NOMO-1 (cell line): Measurements from ENCODE around the gene NLGN1.
A peak's percentile ranks its signal among the peaks of the same experiment; 100 is the strongest.

Source experiments
- DNase-seq, 2 experiments: peaks; one replicate each; lab custom pipeline; 2025; ENCODE audit not compliant: unreplicated experiment in 2 of 2; lab: John Stamatoyannopoulos, UW

NLGN1 gene

GRCh38 chr3:173750095-173750494, 352.6 kb downstream of the NLGN1 start:
- DNase-seq: no peak

DNA sequence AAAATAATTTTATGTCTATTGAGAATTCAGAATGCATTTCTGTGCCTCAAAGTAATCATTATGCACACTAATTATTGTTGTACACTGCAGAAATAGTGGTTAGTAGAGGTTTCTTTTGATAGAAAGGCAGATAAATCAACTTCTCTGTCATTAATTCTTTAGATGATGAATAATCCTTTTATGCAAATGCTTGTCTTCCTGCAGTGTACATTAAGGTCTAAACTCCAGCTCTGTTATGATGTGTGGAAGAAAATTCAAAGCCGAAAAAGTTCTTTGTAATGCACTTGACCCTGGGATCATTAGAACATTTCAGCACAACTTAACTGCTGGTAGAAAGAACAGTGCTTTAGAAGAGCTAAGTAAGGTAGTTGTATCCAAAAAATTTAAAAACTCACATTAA, 353.0 kb downstream of the NLGN1 start:
- no peak for DNase-seq

DNA sequence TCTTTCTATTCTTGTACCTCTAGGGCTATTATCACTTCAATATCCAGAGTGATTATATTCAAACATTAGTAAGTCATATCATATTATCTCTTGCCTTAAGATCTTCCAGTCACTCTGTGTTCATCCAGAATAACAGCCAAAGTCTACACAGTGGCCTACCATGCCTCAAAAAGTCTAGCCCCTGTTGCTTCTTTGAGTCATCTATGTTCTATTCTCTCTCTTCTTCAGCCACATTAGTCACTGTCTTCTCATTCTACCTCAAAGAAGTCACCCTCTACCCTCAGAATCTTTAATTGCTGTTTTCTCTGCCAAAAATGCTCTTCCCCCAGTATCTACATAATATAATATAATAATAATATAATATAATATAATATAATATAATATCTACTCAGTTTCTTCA, 356.0 kb downstream of the NLGN1 start:
- DNase-seq: no peak

DNA sequence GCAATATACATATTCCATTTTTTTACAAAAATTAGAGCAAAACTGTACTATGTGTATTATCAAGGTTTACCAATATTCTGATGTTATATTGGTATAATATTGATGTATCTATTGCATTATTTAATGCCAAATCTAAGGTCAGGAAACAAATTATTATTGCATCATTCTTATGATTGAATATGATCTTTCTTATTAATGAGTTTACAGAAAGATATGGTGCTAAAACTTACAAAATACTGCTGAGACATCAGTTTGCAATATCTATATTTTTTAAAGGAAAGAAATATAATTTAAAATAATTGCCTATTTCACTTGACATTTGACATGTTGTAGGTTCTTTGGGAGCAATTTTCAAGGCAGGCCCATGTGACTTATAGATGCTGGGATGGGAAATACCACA, 357.6 kb downstream of the NLGN1 start:
- DNase-seq: no peak

GRCh38 chr3:173761161-173761560, 363.6 kb downstream of the NLGN1 start:
- DNase-seq: no peak

DNA sequence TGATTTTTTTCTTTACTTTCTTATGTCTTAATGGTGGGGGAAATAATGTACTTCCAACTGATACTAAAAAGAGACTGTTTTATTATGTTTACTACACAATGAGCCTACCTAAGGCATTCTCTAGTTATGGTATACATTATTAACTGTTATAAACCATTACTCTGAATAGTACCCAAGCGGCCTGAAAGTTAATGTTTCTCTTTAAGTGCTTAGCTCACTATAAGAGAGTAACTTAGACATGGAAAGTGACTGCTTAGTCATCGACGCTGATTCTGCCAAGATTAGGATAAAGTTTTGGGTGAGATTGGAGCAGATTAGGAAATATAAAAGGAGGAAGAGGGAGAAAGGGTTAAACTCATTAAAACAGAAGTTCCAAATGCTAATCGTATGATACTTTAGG, 365.0 kb downstream of the NLGN1 start:
- no peak for DNase-seq

- no peak for DNase-seq
Measured at GRCh38 chr3:173770011-173770410, 372.5 kb downstream of the NLGN1 start.

DNA sequence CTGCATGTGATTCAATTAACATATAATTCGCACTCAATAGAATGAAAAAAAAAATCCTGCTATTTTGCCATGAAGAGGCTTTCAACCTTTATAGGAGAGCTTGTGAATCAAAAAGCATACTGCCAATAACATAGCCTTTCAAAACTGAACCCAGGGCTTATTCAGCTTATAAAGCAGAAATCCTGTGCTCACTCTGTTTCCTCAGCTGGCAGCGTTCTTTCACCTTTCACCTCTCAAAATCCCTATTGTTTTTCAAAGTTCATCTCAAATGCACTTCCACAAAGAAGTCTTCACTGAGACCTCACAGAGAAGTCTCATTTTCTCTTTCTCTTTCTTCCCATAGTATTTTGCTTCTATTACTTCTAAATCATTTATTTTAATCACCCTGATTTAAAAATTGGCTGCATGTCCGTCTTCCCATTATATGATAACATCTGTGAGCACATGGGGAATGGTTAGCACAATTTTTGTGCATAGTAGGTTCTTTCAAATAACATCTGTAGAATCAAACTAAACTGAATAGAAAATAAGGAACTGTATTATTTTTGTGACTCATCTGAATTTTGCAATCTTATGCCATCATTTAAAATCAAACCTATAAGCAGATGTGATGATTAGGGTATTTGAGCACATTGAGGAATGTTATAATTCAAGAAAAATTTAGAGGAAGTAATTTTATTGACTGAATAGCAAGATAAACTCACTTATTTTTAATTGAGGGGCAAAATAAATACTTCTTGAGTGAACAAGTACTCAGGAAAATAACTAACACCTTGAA, 373.4 kb downstream of the NLGN1 start:
- DNase-seq: peak in 1 of 2 experiments; percentile 6

- no peak for DNase-seq
Measured at GRCh38 chr3:173773800-173774199, 376.3 kb downstream of the NLGN1 start.

DNA sequence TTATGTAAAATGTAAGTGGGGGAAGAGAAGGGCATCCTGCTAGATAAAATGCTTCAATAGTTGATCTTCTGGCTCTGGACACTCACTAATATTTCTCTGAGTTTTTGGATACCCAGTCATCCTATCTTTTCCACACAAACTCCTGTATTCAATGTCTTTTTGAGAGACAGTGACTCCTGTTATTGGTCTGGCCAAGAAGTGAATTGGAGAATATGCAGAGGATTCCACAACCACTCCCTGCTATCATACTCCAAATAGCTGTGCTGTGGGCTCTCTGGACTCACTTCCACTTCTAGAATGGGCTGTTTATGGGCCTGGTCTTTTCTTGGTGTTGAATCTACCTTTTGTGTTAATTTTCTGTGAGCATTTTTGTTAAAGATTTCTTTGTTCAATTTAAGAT, 376.8 kb downstream of the NLGN1 start:
- no peak for DNase-seq

DNA sequence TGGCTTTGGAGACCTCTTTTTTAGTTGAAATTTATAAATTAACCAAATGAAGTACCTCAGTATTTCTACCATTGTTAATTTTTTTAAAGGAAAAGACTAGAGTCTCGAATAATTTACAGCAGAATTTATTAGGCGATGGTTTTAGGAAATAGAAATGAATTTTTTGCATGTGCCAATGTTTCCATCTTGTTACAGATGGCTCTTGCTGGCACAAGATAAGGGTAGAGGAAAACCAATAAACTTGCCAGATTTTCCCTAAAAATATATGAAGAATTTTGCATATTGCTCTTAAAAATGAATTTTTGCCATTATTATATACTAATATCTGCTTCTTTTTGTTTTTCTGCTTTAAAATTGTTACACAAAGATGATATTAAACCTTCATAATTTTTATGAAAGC, 380.7 kb downstream of the NLGN1 start:
- no peak for DNase-seq

- no peak for DNase-seq
Measured at GRCh38 chr3:173780067-173780466, 382.5 kb downstream of the NLGN1 start.

- DNase-seq: no peak
Measured at GRCh38 chr3:173785004-173785403, 387.5 kb downstream of the NLGN1 start.

DNA sequence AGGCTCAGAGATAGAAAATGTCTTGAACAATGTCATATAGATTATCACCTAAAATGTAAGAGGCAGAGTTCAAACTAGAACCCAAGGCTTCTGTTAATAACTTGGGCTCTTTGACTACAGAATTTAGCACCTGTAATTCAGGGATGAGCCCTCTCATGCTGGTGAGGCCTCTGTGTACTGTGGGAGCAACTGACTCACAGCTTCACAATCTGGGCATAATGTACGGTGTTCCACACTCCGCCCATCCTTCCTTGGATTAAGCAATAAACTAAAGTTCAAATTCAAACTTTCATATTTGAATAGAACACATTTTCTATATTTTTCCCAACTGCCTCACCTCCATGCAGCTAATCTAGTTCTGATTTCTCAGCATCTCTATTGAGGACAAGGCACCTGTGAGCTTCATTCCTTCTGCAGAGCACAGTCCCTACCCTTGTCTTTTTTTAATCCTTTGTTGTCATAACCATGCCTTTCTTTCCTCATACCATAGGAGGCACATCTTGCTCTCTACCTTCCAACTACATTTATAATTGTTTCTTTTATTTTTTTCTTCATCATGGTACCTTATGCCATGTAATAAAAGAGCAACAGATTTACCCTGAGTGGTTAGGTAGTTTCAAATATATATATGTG, 392.1 kb downstream of the NLGN1 start:
- DNase-seq: no peak

DNA sequence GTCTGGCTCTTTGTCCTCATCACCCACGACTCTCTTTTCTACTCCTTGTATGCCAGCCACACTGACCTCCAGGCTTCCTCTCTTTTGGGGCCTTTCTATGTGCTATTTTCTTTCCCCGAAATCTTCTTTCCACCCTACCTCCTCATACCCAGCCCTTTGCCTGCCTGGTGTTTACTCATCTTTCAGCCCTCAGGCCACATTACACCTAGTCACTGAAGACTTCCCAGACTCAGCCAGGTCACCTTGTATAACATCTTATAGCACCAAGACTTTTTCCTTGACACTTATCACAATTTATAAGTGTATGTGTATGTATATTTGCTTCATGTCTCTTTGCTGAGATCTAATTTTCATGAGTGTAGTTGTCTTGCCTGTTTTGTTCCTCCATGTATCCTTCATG, 396.4 kb downstream of the NLGN1 start:
- no peak for DNase-seq

DNA sequence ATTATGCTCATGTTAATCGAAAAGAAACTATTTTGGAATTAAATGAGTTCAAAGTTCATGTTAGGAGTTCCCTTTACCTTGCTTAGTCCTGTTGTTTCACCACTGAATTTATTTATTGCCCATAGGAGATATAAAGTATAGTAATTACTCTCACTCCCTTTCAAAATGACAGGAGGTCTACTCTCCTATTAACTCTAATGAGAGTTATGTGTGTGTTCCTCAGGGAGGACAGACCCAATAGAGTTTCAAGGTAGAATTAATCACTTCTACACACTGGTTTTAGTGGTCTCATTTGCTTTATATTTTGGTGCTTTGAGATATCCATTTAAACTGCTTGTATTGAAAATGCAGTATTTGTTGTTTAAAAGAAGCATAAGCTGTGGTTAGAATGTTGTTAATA, 398.9 kb downstream of the NLGN1 start:
- no peak for DNase-seq

DNA sequence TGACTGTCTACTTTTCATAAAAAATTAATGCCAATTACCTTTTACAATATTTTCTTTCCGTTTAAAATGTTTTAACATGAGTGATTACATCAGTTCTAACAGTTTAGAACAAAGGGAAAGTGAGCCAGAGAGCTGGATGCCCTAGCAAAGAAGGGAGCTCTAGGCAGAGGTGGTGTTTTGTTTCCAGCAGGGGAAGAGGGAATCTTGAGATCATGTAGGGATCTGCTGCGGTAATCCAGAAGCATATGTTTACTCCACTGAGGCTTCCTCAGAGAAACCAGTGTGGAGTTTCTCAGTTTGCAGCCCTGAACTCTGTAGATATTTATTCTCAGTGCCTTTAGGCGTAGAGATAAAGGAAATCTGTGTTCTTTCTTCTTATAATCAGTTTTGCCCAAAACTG, 399.3 kb downstream of the NLGN1 start:
- DNase-seq: no peak

DNA sequence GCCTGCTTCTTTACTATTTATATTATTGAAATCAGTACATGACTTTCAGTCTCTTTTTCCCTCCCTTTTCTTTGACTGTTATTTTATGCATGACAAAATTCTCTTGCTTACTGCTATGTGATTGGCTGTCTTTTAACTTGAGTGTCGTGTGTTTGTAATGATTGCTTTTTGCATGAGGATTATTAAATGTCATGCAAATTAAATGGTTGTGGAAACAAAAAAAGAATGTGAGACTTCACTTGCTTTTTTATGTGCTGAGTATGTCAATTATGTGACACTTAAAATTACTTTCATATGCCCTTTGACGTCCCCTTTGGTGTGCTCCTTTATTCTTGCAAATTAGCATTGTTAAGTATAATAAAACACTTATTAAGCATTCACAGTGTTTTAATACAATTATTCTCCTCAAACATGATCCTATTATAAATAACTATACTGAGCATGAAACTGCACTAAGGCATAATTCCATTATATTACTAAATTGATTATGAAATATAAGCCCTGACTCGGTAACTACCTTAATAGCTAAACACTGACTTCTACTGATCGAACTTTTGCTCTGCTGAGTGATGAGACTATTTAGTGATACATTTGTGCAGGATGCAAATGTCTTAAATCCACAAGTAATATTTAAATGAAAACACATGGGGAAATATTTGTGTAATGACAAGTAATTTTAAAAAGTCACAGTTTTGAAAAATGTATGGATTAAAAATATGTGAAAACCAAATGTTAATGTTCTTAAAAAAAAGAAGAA, 401.7 kb downstream of the NLGN1 start:
- no peak for DNase-seq

DNA sequence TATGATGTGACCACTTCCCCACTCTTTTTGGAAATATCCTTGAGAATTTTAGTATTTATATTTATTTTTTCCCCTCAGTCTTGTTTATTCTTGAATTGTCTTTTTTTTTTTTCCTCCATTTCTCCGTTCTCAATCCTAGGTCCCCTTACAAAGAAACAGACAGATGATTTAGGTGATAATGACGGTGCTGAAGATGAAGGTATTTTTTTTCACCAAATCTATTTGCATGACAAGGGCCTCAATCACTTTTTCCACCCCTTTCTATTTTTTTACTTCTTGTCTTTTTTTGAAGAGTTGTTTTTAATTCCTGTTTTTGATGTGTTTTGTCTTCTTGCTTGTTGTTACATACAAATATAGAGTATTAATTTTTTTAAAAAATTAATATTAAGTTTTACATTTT, 402.6 kb downstream of the NLGN1 start:
- DNase-seq: no peak

GRCh38 chr3:173814809-173815208, 417.3 kb downstream of the NLGN1 start:
- DNase-seq: no peak

DNA sequence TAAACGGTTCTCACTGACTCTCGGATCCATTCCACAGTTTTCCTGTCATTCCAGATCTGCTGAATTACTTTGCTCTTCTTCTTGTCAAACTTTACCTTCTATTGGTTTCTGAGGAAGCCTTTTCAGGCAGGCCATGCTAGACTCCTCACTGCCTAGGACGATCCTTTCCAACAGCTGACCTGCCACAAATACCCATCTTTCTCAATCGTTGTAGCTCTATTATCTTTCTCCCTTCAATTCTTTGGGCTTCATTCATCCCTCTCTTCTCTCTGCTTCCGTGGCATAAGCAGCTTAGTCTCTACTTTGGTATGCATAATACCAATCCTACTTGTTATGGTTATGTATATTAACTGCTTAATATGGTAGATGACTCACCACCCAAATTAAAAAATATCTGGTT, 421.8 kb downstream of the NLGN1 start:
- no peak for DNase-seq

- no peak for DNase-seq
Measured at GRCh38 chr3:173823911-173824460, 426.4 kb downstream of the NLGN1 start.
